Kidney epithelial cell (primary cell): ENCODE results near the gene CUBN. TPM values are rescaled to one million over a fixed set of nuclear protein-coding genes. Genes with fewer than 3 reads are reported as not detected.

ENCODE experiments used
- DNase-seq: peaks from one replicate; pipeline ENCODE4 v3.0.0-alpha.2; 2010; ENCODE audit warnings: low read depth
- H3K27me3 ChIP-seq: 2 replicates; pipeline ENCODE4 v1.6.0; 2011; ENCODE audit warnings: low read length; ENCODE audit not compliant: control insufficient read depth, insufficient read depth
- H3K36me3 ChIP-seq: 2 replicates; pipeline ENCODE4 v1.5.1; 2011; ENCODE audit warnings: low read length; ENCODE audit not compliant: control insufficient read depth, insufficient read depth
- H3K4me3 ChIP-seq: 2 replicates; pipeline ENCODE4 v1.5.1; 2011; ENCODE audit warnings: low read depth, mild to moderate bottlenecking, control low read depth, low read length
- CTCF ChIP-seq: IDR thresholded peaks from 2 replicates; pipeline ENCODE4 v1.5.1; 2011; ENCODE audit warnings: mild to moderate bottlenecking, moderate library complexity, low read length, control low read depth, inconsistent platforms; ENCODE audit not compliant: insufficient read depth, poor library complexity, severe bottlenecking
- total RNA-seq: library from RNA; depleted of rRNA; stranded (reverse); fragments of >200 nt; gene quantifications from 2 replicates; pipeline ENCODE4 v1.2.3, GENCODE V29; 2015

Gene CUBN
- total RNA-seq, 1 donor from 2014 or later: 1.3 TPM

GRCh38 chr10:16816171-16816570 is 313.4 kb downstream of the CUBN start:
- H3K36me3 ChIP-seq: no peaks in the 10 kb centered on the region
- no peaks in the 10 kb centered on the region for H3K27me3 ChIP-seq
- no peak for TF ChIP-seq CTCF
- DNase-seq: no peak
- H3K4me3 ChIP-seq: peak overlapping the region; percentile 68

- DNase-seq: no peak
- Histone ChIP-seq H3K4me3 (no peak overlapping the region), H3K27me3 (no peaks in the 10 kb centered on the region), H3K36me3 (no peaks in the 10 kb centered on the region)
- TF ChIP-seq CTCF: no peak
These were observed 315.6 kb downstream of the CUBN start for GRCh38 chr10:16814012-16814411.

GRCh38 chr10:16812676-16813075 is 316.9 kb downstream of the CUBN start:
- no peaks in the 10 kb centered on the region for H3K27me3 ChIP-seq
- no peaks in the 10 kb centered on the region for H3K36me3 ChIP-seq
- no peak for TF ChIP-seq CTCF

GRCh38 chr10:16811765-16812164 is 317.8 kb downstream of the CUBN start:
- no peak overlapping the region for H3K4me3 ChIP-seq
- no peaks in the 10 kb centered on the region for H3K27me3 ChIP-seq
- H3K36me3 ChIP-seq: no peaks in the 10 kb centered on the region
- DNase-seq: no peak
- TF ChIP-seq CTCF: no peak

More at GRCh38 chr10:16812676-16813075, 316.9 kb downstream of the CUBN start:
- H3K4me3 ChIP-seq: no peak overlapping the region
- no peak for DNase-seq

GRCh38 chr10:16811292-16811691 is 318.3 kb downstream of the CUBN start:
- no peak overlapping the region for H3K4me3 ChIP-seq
- H3K27me3 ChIP-seq: no peaks in the 10 kb centered on the region
- DNase-seq: no peak
- H3K36me3 ChIP-seq: no peaks in the 10 kb centered on the region
- no peak for TF ChIP-seq CTCF

GRCh38 chr10:16809074-16809718 is 320.4 kb downstream of the CUBN start:
- no peaks in the 10 kb centered on the region for H3K27me3 ChIP-seq
- H3K36me3 ChIP-seq: no peaks in the 10 kb centered on the region
- no peak for DNase-seq
- peak; percentile 40 for TF ChIP-seq CTCF
- no peak overlapping the region for H3K4me3 ChIP-seq
